ENCODE data around the gene CASR. TPM values are rescaled to one million over a fixed set of nuclear protein-coding genes. Genes with fewer than 3 reads are reported as not detected.
A peak's percentile ranks its signal among the peaks of the same experiment; 100 is the strongest.

CASR gene
- total RNA-seq, 1 experiment from 2014 or later = not detected

- no peaks in the 10 kb centered on the region for H3K27me3 ChIP-seq (replicated peaks; ENCODE audit: control insufficient read depth, insufficient read depth, low read length)
Observed at GRCh38 chr3:122235147-122235546, 51.7 kb downstream of the CASR start.

GRCh38 chr3:122239112-122239511, 55.6 kb downstream of the CASR start:
- Mint-ChIP-seq H3K4me1 (ENCODE audit: low read depth, unreplicated experiment) (no peaks in the 10 kb centered on the region), H3K27ac (ENCODE audit: unreplicated experiment) (no peak overlapping the region), H3K9me3 (ENCODE audit: unreplicated experiment) (no peaks in the 10 kb centered on the region), H3K27me3 (ENCODE audit: insufficient read depth, unreplicated experiment) (peaks cover 50% of the 10 kb centered on the region), H3K4me3 (ENCODE audit: unreplicated experiment) (no peak overlapping the region), H3K36me3 (ENCODE audit: insufficient read depth, unreplicated experiment) (no peaks in the 10 kb centered on the region)
- ChIA-PET CTCF (interaction anchor here (0.8 kb wide), 1 partner anchor 20 kb away, joined by 3 read pairs; no protein-coding TSS in a partner anchor), POLR2A (no interaction called here)
- no TSS peak for BruUV-seq (replicated peaks)
- no peaks in the 10 kb centered on the region for H3K27me3 ChIP-seq (replicated peaks; ENCODE audit: control insufficient read depth, insufficient read depth, low read length)
- intact Hi-C loops (cut with micrococcal nuclease; ENCODE audit: unreplicated experiment) = no loop called here
- H3K9me3 ChIP-seq = no peaks in the 10 kb centered on the region
- H3K36me3 ChIP-seq (ENCODE audit: control insufficient read depth, insufficient read depth, low read length) = no peaks in the 10 kb centered on the region
- no peak overlapping the region for H3K4me3 ChIP-seq (ENCODE audit: low read depth, low read length)
- no peak for DNase-seq
- no peaks in the 10 kb centered on the region for H3K4me1 ChIP-seq
- TF ChIP-seq CTCF (IDR thresholded peaks at IDR 0.05; ENCODE audit: insufficient read depth in 1 of 2, low read depth in 1 of 2, low read length in 1 of 2, severe bottlenecking in 1 of 2, unreplicated experiment in 1 of 2) = no peak

More at GRCh38 chr3:122235147-122235546, 51.7 kb downstream of the CASR start:
- intact Hi-C loops (cut with micrococcal nuclease; ENCODE audit: unreplicated experiment) = no loop called here
- no TSS peak for BruUV-seq (replicated peaks)
- H3K4me1 Mint-ChIP-seq (ENCODE audit: low read depth, unreplicated experiment) = no peaks in the 10 kb centered on the region
- ChIA-PET POLR2A (no interaction called here), CTCF (no interaction called here)
- no peaks in the 10 kb centered on the region for H3K36me3 ChIP-seq (ENCODE audit: control insufficient read depth, insufficient read depth, low read length)
- H3K4me1 ChIP-seq = no peaks in the 10 kb centered on the region
- H3K27ac Mint-ChIP-seq (ENCODE audit: unreplicated experiment) = no peak overlapping the region
- no peaks in the 10 kb centered on the region for H3K9me3 ChIP-seq
- peaks cover 41% of the 10 kb centered on the region for H3K27me3 Mint-ChIP-seq (ENCODE audit: insufficient read depth, unreplicated experiment)
- H3K9me3 Mint-ChIP-seq (ENCODE audit: unreplicated experiment) = no peaks in the 10 kb centered on the region
- no peak overlapping the region for H3K4me3 ChIP-seq (ENCODE audit: low read depth, low read length)
- no peaks in the 10 kb centered on the region for H3K36me3 Mint-ChIP-seq (ENCODE audit: insufficient read depth, unreplicated experiment)
- DNase-seq = no peak
- H3K4me3 Mint-ChIP-seq (ENCODE audit: unreplicated experiment) = no peak overlapping the region
- no peak for TF ChIP-seq CTCF (IDR thresholded peaks at IDR 0.05; ENCODE audit: insufficient read depth in 1 of 2, low read depth in 1 of 2, low read length in 1 of 2, severe bottlenecking in 1 of 2, unreplicated experiment in 1 of 2)

GRCh38 chr3:122245513-122246174, 62.2 kb downstream of the CASR start:
- Histone ChIP-seq H3K4me1 (no peaks in the 10 kb centered on the region), H3K4me3 (ENCODE audit: low read depth, low read length) (no peak overlapping the region), H3K27me3 (replicated peaks; ENCODE audit: control insufficient read depth, insufficient read depth, low read length) (no peaks in the 10 kb centered on the region; the same call in 1 of the 2 replicates), H3K9me3 (no peaks in the 10 kb centered on the region), H3K36me3 (ENCODE audit: control insufficient read depth, insufficient read depth, low read length) (no peaks in the 10 kb centered on the region)
- Mint-ChIP-seq H3K36me3 (ENCODE audit: insufficient read depth, unreplicated experiment) (no peaks in the 10 kb centered on the region), H3K27me3 (ENCODE audit: insufficient read depth, unreplicated experiment) (peaks cover 40% of the 10 kb centered on the region), H3K4me1 (ENCODE audit: low read depth, unreplicated experiment) (no peaks in the 10 kb centered on the region), H3K9me3 (ENCODE audit: unreplicated experiment) (no peaks in the 10 kb centered on the region), H3K27ac (ENCODE audit: unreplicated experiment) (no peak overlapping the region), H3K4me3 (ENCODE audit: unreplicated experiment) (no peak overlapping the region)
- CTCF ChIA-PET = no interaction called here
- POLR2A ChIA-PET = no interaction called here
- BruUV-seq (replicated peaks) = no TSS peak
- intact Hi-C loops (cut with micrococcal nuclease; ENCODE audit: unreplicated experiment) = no loop called here
- TF ChIP-seq CTCF (IDR thresholded peaks at IDR 0.05; ENCODE audit: insufficient read depth in 1 of 2, low read depth in 1 of 2, low read length in 1 of 2, severe bottlenecking in 1 of 2, unreplicated experiment in 1 of 2) = peak in 1 of 2 experiments; percentile 8
- no peak for DNase-seq

Measured in Caco-2 (cell line).